Measurements from ENCODE around the gene ZNF274. TPM values are rescaled to one million over a fixed set of nuclear protein-coding genes. Genes with fewer than 3 reads are reported as not detected.

Gene ZNF274
- total and polyA plus RNA-seq, 9 of the 15 experiments (the other 6 are each of a cell fraction or from before 2014, with no cell fraction given): 5.2 to 37.0 (median 28.1) TPM

- TF ChIP-seq AFF1 (IDR thresholded peaks at IDR 0.05; ENCODE audit: low read depth in 1 of 2, partially characterized antibody in 2 of 2) (peak in 1 of 2 experiments; percentile 41), POLR2G (IDR thresholded peaks at IDR 0.05; ENCODE audit: low read depth, low read length) (0 out of 2 replicates have a peak, but pooled peaks have one; percentile 22), ZNF436 (CRISPR knock-in tag; IDR thresholded peaks at IDR 0.05) (no peak), FOXK2 (conservative IDR thresholded peaks at IDR 0.05 in 1 of 2, IDR thresholded peaks at IDR 0.05 in 1 of 2; ENCODE audit: low read depth in 2 of 2) (0 out of 4 replicates have a peak, but pooled peaks of 1 of the 2 experiments have one; percentile 12), TAL1 (IDR thresholded peaks at IDR 0.05) (no peak; the same call in 1 of the 2 replicates), MAFK (IDR thresholded peaks at IDR 0.05; ENCODE audit: low read length) (no peak), ZBTB33 (CRISPR knock-in tag; IDR thresholded peaks at IDR 0.05) (0 out of 2 replicates have a peak, but pooled peaks have one; percentile 19), RAD21 (CRISPR knock-in tag; conservative IDR thresholded peaks at IDR 0.05 in 1 of 2, IDR thresholded peaks at IDR 0.05 in 1 of 2) (peak; percentile 47 to 81; a peak in 3 of 4 replicates), HDAC1 (IDR thresholded peaks at IDR 0.05) (peak in 1 of 2 experiments; percentile 17; a peak in 2 of 4 replicates), CSDE1 (IDR thresholded peaks at IDR 0.05) (0 out of 4 replicates have a peak, but pooled peaks of 1 of the 2 experiments have one; percentile 40), ZNF384 (IDR thresholded peaks at IDR 0.05; ENCODE audit: low read depth, low read length) (peak; percentile 53; the same call in 1 of the 2 replicates), MAZ (CRISPR knock-in tag; conservative IDR thresholded peaks at IDR 0.05 in 1 of 2, IDR thresholded peaks at IDR 0.05 in 1 of 2) (0 out of 4 replicates have a peak, but pooled peaks of 1 of the 2 experiments have one; percentile 25), MEF2D (tag; conservative IDR thresholded peaks at IDR 0.05; ENCODE audit: low read depth) (0 out of 2 replicates have a peak, but pooled peaks have one; percentile 33), SMC3 (conservative IDR thresholded peaks at IDR 0.05; ENCODE audit: insufficient read depth, low read depth, low read length) (peak; percentile 48; the same call in 1 of the 2 replicates)
- TF ChIP-seq, protein P1, sequence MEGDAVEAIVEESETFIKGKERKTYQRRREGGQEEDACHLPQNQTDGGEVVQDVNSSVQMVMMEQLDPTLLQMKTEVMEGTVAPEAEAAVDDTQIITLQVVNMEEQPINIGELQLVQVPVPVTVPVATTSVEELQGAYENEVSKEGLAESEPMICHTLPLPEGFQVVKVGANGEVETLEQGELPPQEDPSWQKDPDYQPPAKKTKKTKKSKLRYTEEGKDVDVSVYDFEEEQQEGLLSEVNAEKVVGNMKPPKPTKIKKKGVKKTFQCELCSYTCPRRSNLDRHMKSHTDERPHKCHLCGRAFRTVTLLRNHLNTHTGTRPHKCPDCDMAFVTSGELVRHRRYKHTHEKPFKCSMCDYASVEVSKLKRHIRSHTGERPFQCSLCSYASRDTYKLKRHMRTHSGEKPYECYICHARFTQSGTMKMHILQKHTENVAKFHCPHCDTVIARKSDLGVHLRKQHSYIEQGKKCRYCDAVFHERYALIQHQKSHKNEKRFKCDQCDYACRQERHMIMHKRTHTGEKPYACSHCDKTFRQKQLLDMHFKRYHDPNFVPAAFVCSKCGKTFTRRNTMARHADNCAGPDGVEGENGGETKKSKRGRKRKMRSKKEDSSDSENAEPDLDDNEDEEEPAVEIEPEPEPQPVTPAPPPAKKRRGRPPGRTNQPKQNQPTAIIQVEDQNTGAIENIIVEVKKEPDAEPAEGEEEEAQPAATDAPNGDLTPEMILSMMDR (IDR thresholded peaks at IDR 0.05 in 2 of 3, conservative IDR thresholded peaks at IDR 0.05 in 1 of 3; ENCODE audit: insufficient read depth in 2 of 3, low read depth in 1 of 3, low read length in 3 of 3): peak; percentile 75 to 89 (median 76)
Observed at GRCh38 chr19:58181902-58182576, 822 bp upstream of the ZNF274 start (continued).
